Ovary (tissue), 3 donors: ENCODE data around the gene USP36.

Experiments
- CTCF ChIP-seq, 3 donors: fragments of 450-650 bp in 2 of 3; fragments of 200-600 bp in 1 of 3; IDR thresholded peaks; one replicate each; pipeline versions ENCODE4 v1.5.1 to v1.8.0; 2016 to 2022; ENCODE audit warnings: antibody characterized with exemption in 3 of 3, mild to moderate bottlenecking in 1 of 3
- EP300 ChIP-seq: sonication (generic); formaldehyde crosslinking; IDR thresholded peaks from one replicate; pipeline ENCODE4 v1.6.1; 2017; ENCODE audit warnings: antibody characterized with exemption
- donor health status: DM: no; HTN: no; CAD: no.

GRCh38 chr17:78780335-78780734 is 60.3 kb downstream of the USP36 start:
- TF ChIP-seq CTCF (IDR thresholded peaks at IDR 0.05) (no peak), EP300 (no peak)
